PC-9 (cell line): ENCODE results near the gene GEMIN8. TPM values are rescaled to one million over a fixed set of nuclear protein-coding genes. Genes with fewer than 3 reads are reported as not detected.

Experiments
- BruUV-seq: library from RNA; stranded (reverse); fragments of 400-500 nt; replicated peaks from 2 replicates; lab custom pipeline; 2021; lab: Mats Ljungman, UMichigan
- CTCF ChIA-PET: fragments of 300-600 bp; sonication (Branson Sonifier 250); formaldehyde crosslinking; loops from one replicate; lab custom pipeline; 2022; ENCODE audit warnings: antibody characterized with exemption; lab: Charles Lee
- POLR2A ChIA-PET: fragments of 300-600 bp; sonication (Branson Sonifier 250); formaldehyde crosslinking; loops from one replicate; lab custom pipeline; 2022; ENCODE audit warnings: antibody characterized with exemption; ENCODE audit not compliant: unreplicated experiment; lab: Charles Lee
- DNase-seq, 2 experiments: peaks; one replicate each; pipeline versions ENCODE4 v3.0.0 to v3.0.0-alpha.2; 2015 to 2022; ENCODE audit warnings: mixed read lengths in 1 of 2
- H2AFZ ChIP-seq: fragments of 200-600 bp; sonication (generic); 2 replicates; pipeline ENCODE4 v1.8.1; 2017; ENCODE audit warnings: antibody characterized with exemption
- H3F3A ChIP-seq: fragments of 200-600 bp; sonication (generic); 2 replicates; pipeline ENCODE4 v1.8.1; 2017; ENCODE audit warnings: antibody characterized with exemption, mild to moderate bottlenecking, low read depth; ENCODE audit not compliant: insufficient read depth
- H3K27ac ChIP-seq: fragments of 200-600 bp; sonication (generic); 2 replicates; pipeline ENCODE4 v1.6.1; 2016; ENCODE audit warnings: mixed run types
- H3K27me3 ChIP-seq: fragments of 200-600 bp; sonication (generic); 2 replicates; pipeline ENCODE4 v1.6.1; 2016; ENCODE audit warnings: low read depth, mixed run types; ENCODE audit not compliant: insufficient read depth
- H3K36me3 ChIP-seq: fragments of 200-600 bp; sonication (generic); 2 replicates; pipeline ENCODE4 v1.6.1; 2016; ENCODE audit warnings: low read depth, mixed run types
- H3K4me1 ChIP-seq: fragments of 200-600 bp; sonication (generic); replicated peaks from 2 replicates; pipeline ENCODE4 v1.6.1; 2016; ENCODE audit warnings: mixed run types; ENCODE audit not compliant: insufficient read depth
- H3K4me2 ChIP-seq: fragments of 200-600 bp; sonication (generic); 2 replicates; pipeline ENCODE4 v1.6.1; 2017; ENCODE audit warnings: mixed run types
- H3K4me3 ChIP-seq: fragments of 200-600 bp; sonication (generic); 2 replicates; pipeline ENCODE4 v1.6.1; 2016; ENCODE audit warnings: mixed run types
- H3K79me2 ChIP-seq: fragments of 200-600 bp; sonication (generic); 2 replicates; pipeline ENCODE4 v1.6.1; 2017; ENCODE audit warnings: low read depth, mixed run types
- H3K9me2 ChIP-seq: fragments of 200-600 bp; sonication (generic); 2 replicates; pipeline ENCODE4 v1.8.1; 2017; ENCODE audit warnings: mild to moderate bottlenecking; ENCODE audit not compliant: insufficient read depth
- H3K9me3 ChIP-seq: fragments of 200-600 bp; sonication (generic); 2 replicates; pipeline ENCODE4 v1.8.1; 2016; ENCODE audit warnings: low read depth; ENCODE audit not compliant: insufficient read depth
- H4K20me1 ChIP-seq: fragments of 200-600 bp; sonication (generic); 2 replicates; pipeline ENCODE4 v1.8.1; 2017; ENCODE audit not compliant: insufficient read depth
- EZH2 ChIP-seq: fragments of 200-600 bp; sonication (generic); IDR thresholded peaks from 2 replicates; pipeline ENCODE4 v1.8.0; 2017; ENCODE audit warnings: antibody characterized with exemption, low read depth
- intact Hi-C: fragments of 100-400 bp; cut with micrococcal nuclease; formaldehyde crosslinking; loops from one replicate; pipeline ENCODE4 v1.10.0; 2022; ENCODE audit not compliant: unreplicated experiment
- total RNA-seq: library from RNA; stranded (reverse); gene quantifications from 2 replicates; pipeline ENCODE4 v1.2.3, GENCODE V29; 2021
- TF ChIP-seq, protein P1 (sequence below): fragments of 200-600 bp; sonication (generic); conservative IDR thresholded peaks from 2 replicates; pipeline ENCODE4 v1.6.1; 2017; ENCODE audit warnings: mixed run types, antibody characterized with exemption, mild to moderate bottlenecking, moderate library complexity

Gene GEMIN8
- total RNA-seq, 1 experiment from 2014 or later, result 18.8 TPM

DNA sequence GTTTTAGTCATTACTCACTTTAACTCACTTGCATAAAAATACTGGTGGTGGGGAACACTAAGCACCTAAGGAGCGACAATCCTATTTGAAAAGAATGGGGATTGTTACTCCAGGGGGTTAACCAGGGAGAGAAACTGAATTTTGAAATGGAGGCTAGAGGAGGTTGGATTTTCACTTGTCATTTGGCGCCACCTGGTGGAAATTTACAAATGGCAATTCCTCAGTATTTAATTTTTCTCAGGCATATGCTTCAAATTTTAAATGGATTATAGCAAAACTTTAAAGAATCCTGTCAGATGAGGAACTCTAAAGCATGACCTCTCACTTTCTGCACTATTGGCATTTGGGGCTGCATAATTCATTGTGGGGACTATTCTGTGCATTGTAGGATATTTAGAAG lies 2.7 kb upstream of the GEMIN8 start:
- Histone ChIP-seq H3K9me3 (no peaks in the 10 kb centered on the region), H3K79me2 (peaks cover 9% of the 10 kb centered on the region; the same call in 1 of the 2 replicates), H3K36me3 (no peaks in the 10 kb centered on the region), H3K4me1 (peaks cover 23% of the 10 kb centered on the region), H2AFZ (no peak overlapping the region), H3K9me2 (no peaks in the 10 kb centered on the region), H3K4me2 (no peak overlapping the region), H4K20me1 (no peaks in the 10 kb centered on the region), H3K27ac (no peak overlapping the region), H3F3A (peaks cover 5% of the 10 kb centered on the region; the same call in 1 of the 2 replicates), H3K27me3 (no peaks in the 10 kb centered on the region), H3K4me3 (no peak overlapping the region)
- POLR2A ChIA-PET, result interaction anchor here (0.6 kb wide), 1 partner anchor 1897 kb away, joined by 3 read pairs; no protein-coding TSS in a partner anchor
- no TSS peak for BruUV-seq
- CTCF ChIA-PET, result interaction anchor here (1.2 kb wide), 1 partner anchor 525 kb away, joined by 5 read pairs; no protein-coding TSS in a partner anchor
- intact Hi-C loops, result loop anchor here (1.0 to 5.0 kb wide), 4 partner anchors 374 to 1330 kb away; no protein-coding TSS in a partner anchor
- TF ChIP-seq EZH2, result no peak
- TF ChIP-seq, protein P1, sequence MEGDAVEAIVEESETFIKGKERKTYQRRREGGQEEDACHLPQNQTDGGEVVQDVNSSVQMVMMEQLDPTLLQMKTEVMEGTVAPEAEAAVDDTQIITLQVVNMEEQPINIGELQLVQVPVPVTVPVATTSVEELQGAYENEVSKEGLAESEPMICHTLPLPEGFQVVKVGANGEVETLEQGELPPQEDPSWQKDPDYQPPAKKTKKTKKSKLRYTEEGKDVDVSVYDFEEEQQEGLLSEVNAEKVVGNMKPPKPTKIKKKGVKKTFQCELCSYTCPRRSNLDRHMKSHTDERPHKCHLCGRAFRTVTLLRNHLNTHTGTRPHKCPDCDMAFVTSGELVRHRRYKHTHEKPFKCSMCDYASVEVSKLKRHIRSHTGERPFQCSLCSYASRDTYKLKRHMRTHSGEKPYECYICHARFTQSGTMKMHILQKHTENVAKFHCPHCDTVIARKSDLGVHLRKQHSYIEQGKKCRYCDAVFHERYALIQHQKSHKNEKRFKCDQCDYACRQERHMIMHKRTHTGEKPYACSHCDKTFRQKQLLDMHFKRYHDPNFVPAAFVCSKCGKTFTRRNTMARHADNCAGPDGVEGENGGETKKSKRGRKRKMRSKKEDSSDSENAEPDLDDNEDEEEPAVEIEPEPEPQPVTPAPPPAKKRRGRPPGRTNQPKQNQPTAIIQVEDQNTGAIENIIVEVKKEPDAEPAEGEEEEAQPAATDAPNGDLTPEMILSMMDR, result peak; percentile 75
- DNase-seq, result peak in 1 of 2 experiments; percentile 17

DNA sequence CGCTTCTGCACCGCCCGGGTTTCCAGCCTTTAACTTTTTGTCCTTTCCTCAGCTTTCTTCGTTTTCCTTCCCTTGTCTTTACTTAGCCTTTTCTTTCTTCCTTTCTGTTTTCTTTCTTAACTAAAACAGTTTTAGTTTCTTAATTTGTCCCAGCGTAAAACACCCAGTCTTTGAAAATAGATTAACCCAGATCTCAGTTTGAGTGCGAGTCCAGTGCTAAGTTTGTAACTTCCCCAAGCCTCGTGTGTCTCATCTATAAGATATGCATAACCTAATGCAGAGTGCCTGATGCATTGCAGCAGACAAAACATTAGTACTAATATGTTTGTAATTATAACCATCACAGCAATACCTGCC lies 460 bp upstream of the GEMIN8 start:
- H2AFZ ChIP-seq, result peak overlapping the region; percentile 91
- H3K79me2 ChIP-seq, result peaks cover 12% of the 10 kb centered on the region; the same call in 1 of the 2 replicates
- CTCF ChIA-PET, result no interaction called here
- H3K27me3 ChIP-seq, result no peaks in the 10 kb centered on the region
- H3K4me3 ChIP-seq, result peak overlapping the region; percentile 70
- H3K4me2 ChIP-seq, result peak overlapping the region; percentile 87
- H3K9me3 ChIP-seq, result no peaks in the 10 kb centered on the region
- no peaks in the 10 kb centered on the region for H3K36me3 ChIP-seq
- TSS peak; percentile 94 for BruUV-seq
- no peaks in the 10 kb centered on the region for H3K9me2 ChIP-seq
- TF ChIP-seq, protein P1, result no peak
- no peak for TF ChIP-seq EZH2
- intact Hi-C loops, result loop anchor here (1.0 to 5.0 kb wide), 2 partner anchors 280 to 1218 kb away; no protein-coding TSS in a partner anchor
- no peaks in the 10 kb centered on the region for H4K20me1 ChIP-seq
- H3F3A ChIP-seq, result peaks cover 5% of the 10 kb centered on the region; the same call in 1 of the 2 replicates
- no peak for DNase-seq
- POLR2A ChIA-PET, result no interaction called here
- peaks cover 30% of the 10 kb centered on the region for H3K4me1 ChIP-seq
- peak overlapping the region; percentile 77 for H3K27ac ChIP-seq

DNA sequence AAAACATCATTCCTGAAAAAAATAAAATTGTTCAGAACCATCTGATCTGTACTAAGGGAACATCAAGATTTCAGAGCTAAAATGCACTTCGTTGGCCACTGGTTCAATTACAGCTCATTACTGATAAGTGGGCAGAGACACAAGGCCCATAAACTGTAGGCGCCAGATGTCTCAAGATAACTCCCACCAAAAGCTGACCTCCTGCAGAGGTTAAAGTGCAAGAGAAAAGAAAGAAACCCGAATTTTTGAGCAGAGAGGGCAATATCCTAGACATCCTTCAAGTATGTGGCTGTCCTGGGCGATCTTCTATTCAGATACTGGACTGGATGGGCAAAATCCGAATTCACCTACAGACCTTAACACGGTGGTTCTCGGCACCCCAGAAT lies 660 bp downstream of the GEMIN8 start:
- Histone ChIP-seq H4K20me1 (no peaks in the 10 kb centered on the region), H3K27ac (peak overlapping the region; percentile 77), H3K4me3 (peak overlapping the region; percentile 70), H3K4me1 (peaks cover 30% of the 10 kb centered on the region), H3K27me3 (no peaks in the 10 kb centered on the region), H3K79me2 (peaks cover 12% of the 10 kb centered on the region; the same call in 1 of the 2 replicates), H3K9me3 (no peaks in the 10 kb centered on the region), H3F3A (peaks cover 5% of the 10 kb centered on the region; the same call in 1 of the 2 replicates), H2AFZ (peak overlapping the region; percentile 91), H3K9me2 (no peaks in the 10 kb centered on the region), H3K36me3 (no peaks in the 10 kb centered on the region), H3K4me2 (peak overlapping the region; percentile 87)
- ChIA-PET CTCF (interaction anchor here (0.9 kb wide), 1 partner anchor 522 kb away, joined by 3 read pairs; no protein-coding TSS in a partner anchor), POLR2A (no interaction called here)
- DNase-seq, result no peak
- BruUV-seq, result TSS peak; percentile 70
- intact Hi-C loops, result loop anchor here (2.0 kb wide), 1 partner anchor 376 kb away; the partner anchor contains the start of gene TCEANC
- TF ChIP-seq, protein P1, result no peak
- no peak for TF ChIP-seq EZH2
